SIG-M5 treated with dmso at 0.1 percent for 504 hours (cell line): ENCODE measurements around the gene TFCP2L1.

Experiments
- DNase-seq: peaks from one replicate; lab custom pipeline; 2025; ENCODE audit not compliant: unreplicated experiment; lab: John Stamatoyannopoulos, UW

The TFCP2L1 gene

DNA sequence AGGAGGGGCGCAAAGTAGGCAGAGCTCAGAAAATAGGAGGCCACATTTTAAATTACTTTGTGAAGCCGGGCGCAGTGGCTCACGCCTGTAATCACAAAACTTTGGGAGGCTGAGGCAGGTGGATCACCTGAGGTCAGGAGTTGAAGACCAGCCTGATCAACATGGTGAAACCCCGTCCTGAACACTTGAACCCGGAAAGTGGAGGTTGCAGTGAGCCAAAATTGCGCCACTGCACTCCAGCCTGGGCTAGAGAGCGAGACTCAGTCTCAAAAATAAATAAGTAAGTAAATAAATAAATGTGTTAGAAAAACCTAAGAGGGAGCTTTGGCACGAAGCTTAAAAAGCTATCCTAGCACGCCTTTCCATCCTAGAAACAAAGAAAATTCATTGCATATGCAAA is 105.5 kb downstream of the TFCP2L1 start:
- no peak for DNase-seq

DNA sequence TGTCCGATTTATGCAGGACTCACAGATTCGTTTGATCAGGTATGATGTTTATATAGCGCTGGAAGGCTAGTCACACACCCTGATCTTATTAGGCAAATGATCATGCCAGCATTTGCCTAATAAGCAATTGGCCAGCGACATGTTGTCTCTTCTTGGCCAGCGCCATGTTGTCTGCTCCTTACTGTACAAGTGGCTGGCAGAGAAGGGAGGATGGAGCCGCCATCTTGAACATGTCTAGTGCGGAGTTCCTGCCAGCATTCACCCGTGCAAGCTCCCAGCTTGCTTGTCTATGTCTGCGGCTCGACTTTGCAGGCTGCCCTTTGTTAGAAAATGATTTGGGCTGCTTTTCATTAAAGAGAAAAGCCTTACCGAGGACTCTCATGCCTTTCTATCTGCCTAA is 106.3 kb downstream of the TFCP2L1 start:
- no peak for DNase-seq

DNA sequence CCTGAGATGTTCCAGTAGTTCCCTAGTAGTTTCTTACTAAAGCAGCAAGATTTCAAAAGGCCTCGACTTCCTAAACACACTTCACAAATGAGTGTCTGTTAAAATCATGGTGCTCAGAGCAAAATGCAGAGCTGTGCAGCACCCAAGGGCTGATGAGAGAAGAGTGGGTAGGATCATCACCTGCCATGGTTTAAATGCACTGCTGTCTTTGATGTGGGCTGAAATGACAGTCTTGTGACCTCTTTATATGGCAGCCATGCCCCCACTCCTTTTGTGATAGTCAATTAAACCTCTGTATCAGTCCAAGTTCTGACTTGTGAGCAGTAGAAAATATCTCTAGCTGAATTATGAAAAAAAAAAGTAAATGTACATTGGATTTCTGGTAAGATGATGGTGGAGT is 107.1 kb downstream of the TFCP2L1 start:
- DNase-seq, result no peak

DNA sequence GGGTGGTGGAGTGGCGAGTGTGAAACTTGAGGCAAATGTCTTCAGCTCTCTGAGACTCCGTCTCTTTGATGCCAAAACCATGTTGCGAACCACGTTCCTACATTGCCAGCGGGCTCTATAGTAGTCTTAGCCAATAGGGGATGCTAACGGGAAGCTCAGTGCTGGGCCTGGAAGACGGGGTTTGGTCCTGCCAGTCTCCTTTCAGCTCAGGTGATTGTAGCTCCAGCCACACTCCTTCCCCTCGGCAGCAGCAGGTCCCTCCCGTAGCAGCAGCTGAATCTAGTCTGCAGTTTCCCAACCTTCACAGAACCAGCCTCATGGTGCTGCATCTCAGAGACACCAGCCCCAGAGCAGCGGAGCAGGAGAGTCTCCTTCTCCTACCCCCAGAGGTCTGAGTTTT is 109.7 kb downstream of the TFCP2L1 start:
- DNase-seq, result no peak

DNA sequence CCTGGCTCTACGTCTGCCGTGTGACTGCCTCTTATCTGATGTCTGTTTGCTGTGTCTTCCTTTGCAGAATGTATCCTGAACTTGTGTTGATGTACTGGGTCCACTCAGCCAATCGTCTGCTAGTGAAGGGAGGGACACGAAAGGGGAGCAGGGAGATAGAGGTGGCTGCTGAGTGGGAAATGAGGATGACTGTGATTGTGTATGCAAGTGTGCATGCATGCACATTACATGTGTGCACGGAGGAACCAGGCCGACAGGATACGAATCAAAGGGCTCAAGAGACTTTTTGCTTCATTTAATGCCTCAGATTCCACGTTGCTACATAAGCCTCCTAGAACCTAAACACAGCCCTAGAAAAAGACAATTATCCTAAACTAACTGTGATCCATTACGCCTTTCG is 111.2 kb downstream of the TFCP2L1 start:
- DNase-seq, result no peak

DNA sequence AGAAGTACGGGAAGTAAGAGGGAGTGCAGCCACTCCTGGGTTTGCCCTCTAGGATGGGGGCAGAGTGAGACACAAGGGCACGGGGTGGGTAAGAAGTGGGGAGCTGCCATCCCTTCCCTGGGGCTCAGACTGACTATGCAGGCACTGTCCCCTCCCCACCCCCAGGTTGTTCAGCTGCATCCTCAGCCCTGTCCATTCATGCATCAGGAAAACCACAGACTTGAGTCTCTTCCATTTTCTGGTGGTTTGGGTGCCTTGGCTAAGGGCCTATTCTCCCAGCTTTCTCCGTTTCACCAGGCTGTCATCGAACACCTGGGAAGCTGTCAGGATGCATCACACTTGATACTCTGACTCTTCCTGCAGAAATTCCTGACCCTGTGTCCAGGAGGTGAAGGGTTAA is 111.9 kb downstream of the TFCP2L1 start:
- no peak for DNase-seq

DNA sequence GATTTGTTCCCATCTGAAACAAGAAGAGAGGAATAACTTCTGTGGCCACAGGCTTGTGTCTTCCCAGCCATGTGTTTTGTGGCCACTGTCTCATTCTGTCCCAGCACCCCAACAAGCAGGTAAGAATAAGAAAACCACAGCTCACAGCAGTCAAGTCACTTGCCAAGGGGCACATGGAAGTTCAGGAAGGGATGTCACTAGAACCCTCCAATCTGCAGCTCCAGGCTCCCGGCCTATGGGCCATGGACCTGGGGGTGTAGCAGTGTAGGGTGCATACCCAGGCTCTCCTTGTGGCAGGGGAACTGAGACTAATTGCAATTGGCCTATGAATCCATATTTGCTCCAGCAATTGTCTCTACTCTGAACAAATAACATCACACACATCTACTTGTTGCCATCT is 112.5 kb downstream of the TFCP2L1 start:
- no peak for DNase-seq

DNA sequence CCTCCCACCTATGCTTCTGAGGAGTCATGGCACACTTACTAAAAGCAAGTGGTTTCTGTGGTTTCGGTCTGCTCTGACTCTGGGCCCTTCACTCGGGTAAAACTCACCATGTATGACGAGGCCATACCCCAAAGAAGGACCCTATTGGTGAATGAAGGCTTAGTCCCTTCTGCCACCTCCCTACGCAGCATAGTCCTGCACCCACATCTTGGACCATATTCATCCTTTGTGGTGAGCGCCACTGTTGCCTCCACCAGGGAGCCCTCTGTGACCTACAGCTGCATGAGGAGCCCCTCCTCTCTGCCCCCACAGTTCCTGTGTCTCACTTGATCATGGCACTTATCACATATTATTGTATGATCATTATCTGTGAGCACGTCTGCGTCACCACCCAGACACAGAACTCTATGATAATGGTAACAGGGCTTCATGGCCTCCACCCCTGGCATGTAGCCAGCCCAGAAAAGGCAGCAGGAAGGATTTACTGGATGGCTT is 113.3 kb downstream of the TFCP2L1 start:
- no peak for DNase-seq

DNA sequence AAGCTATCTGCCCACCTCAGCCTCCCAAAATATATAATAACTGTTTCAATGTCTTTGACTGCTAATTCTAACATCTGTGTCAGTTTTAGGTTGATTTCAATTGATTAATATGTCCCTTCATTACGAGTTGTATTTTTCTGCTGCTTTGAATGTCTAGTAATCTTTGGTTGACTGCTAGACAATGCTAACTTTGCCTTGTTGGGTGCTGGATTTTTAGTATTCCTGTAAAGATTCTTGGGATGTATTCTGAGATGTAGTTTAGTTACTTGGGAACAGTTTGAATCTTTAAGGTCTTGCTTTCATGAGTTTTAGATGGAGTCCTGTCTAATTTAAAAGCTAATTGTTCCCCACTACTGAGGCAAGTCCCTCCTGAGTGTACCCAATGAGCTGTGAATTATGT is 114.4 kb downstream of the TFCP2L1 start:
- DNase-seq, result no peak

DNA sequence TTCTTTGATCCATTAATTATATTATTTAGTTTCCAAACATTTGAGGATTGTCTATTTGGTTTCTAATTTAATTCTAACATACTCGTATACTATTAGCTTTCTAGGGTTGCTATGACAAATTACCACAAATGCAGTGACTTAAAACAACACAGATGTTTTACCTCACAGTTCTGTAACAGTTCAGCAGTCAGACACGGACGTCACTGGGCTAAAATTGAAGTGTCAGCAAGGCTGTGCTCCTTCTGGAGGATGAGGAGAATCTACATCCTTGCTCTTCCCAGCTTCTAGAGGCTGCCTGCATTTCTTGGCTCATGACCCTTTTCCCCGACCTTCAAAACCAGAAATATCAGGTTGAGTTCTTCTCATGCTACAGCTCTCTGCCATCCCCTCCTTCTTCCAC is 117.6 kb downstream of the TFCP2L1 start:
- no peak for DNase-seq
